Mesenteric fat pad (tissue), 1 donor: Measurements from ENCODE around the gene DPYD. TPM values are rescaled to one million over a fixed set of nuclear protein-coding genes. Genes with fewer than 3 reads are reported as not detected.

Experiments used
- DNase-seq: peaks from one replicate; pipeline ENCODE4 v3.0.0-alpha.2; 2020; ENCODE audit warnings: low spot score
- total RNA-seq: library from RNA; stranded (reverse); fragmentation: NEBNext Ultra II Directional; extraction: Animal tissue kit (Norgen Biotek cat#: 25700); gene quantifications from one replicate; pipeline ENCODE4 v1.2.1, GENCODE V29; 2021
- donor health status: DM: yes; HTN: yes; CAD: no.

DPYD gene
- total RNA-seq, 1 donor from 2014 or later, result 48.6 TPM

GRCh38 chr1:97551113-97551512 is 369.7 kb downstream of the DPYD start:
- DNase-seq, result no peak

- no peak for DNase-seq
Observed at GRCh38 chr1:97545446-97545845, 375.4 kb downstream of the DPYD start.

GRCh38 chr1:97540346-97540888 is 380.4 kb downstream of the DPYD start:
- no peak for DNase-seq

- DNase-seq, result no peak
Observed at GRCh38 chr1:97538113-97538512, 382.7 kb downstream of the DPYD start.

GRCh38 chr1:97533358-97533757 is 387.5 kb downstream of the DPYD start:
- DNase-seq, result no peak

GRCh38 chr1:97529600-97529999 is 391.2 kb downstream of the DPYD start:
- no peak for DNase-seq

GRCh38 chr1:97524211-97524610 is 396.6 kb downstream of the DPYD start:
- DNase-seq, result no peak

- DNase-seq, result no peak
Observed at GRCh38 chr1:97516588-97516987, 404.2 kb downstream of the DPYD start.

- no peak for DNase-seq
Observed at GRCh38 chr1:97508653-97509218, 412.1 kb downstream of the DPYD start.

- no peak for DNase-seq
Observed at GRCh38 chr1:97507863-97508262, 413.0 kb downstream of the DPYD start.

GRCh38 chr1:97506368-97506767 is 414.5 kb downstream of the DPYD start:
- DNase-seq, result no peak

GRCh38 chr1:97505816-97506215 is 415.0 kb downstream of the DPYD start:
- no peak for DNase-seq

GRCh38 chr1:97505289-97505688 is 415.5 kb downstream of the DPYD start:
- no peak for DNase-seq

GRCh38 chr1:97502360-97502759 is 418.5 kb downstream of the DPYD start:
- no peak for DNase-seq

GRCh38 chr1:97501628-97502027 is 419.2 kb downstream of the DPYD start:
- DNase-seq, result no peak

GRCh38 chr1:97500760-97501159 is 420.1 kb downstream of the DPYD start:
- DNase-seq, result no peak

- DNase-seq, result no peak
Observed at GRCh38 chr1:97499667-97500066, 421.2 kb downstream of the DPYD start.

- no peak for DNase-seq
Observed at GRCh38 chr1:97489834-97490233, 431.0 kb downstream of the DPYD start.

- no peak for DNase-seq
Observed at GRCh38 chr1:97488530-97488929, 432.3 kb downstream of the DPYD start.

- no peak for DNase-seq
Observed at GRCh38 chr1:97482022-97482421, 438.8 kb downstream of the DPYD start.

- DNase-seq, result no peak
Observed at GRCh38 chr1:97467445-97467844, 453.4 kb downstream of the DPYD start.

GRCh38 chr1:97464305-97464704 is 456.5 kb downstream of the DPYD start:
- no peak for DNase-seq

- no peak for DNase-seq
Observed at GRCh38 chr1:97461782-97462181, 459.1 kb downstream of the DPYD start.
